ENCODE results near the gene CPLANE2. TPM values are rescaled to one million over a fixed set of nuclear protein-coding genes. Genes with fewer than 3 reads are reported as not detected.

CPLANE2 gene
- total RNA-seq, 1 donor from 2014 or later, result 9.7 TPM

DNA sequence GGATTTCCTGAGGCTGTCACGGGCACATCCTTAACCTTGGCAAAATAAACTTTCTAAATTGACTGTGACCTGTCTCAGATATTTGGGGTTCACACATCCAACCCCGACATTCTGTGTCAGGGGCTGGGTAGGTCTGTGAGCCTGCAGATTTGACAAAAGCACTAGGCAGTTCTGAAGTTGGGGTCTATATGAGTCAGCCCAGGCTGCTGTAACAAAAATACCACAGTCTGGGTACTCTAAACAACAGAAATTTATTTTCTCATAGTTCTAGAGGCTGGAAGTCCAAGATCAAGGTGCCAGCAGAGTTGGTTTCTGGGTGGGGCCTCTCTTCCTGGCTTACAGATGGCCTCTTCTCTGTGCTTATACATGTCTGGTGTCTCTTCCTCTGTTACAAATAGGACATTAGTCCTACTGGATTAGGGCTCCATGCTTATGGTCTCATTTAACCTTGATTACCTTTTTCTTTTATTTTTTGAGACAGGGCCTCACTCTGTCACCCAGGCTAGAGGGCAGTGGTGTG, 3.0 kb upstream of the CPLANE2 start:
- Histone ChIP-seq H3K27ac (replicated peaks) (no peak overlapping the region), H3K27me3 (ENCODE audit: low read depth) (no peaks in the 10 kb centered on the region), H3K9me3 (replicated peaks) (no peaks in the 10 kb centered on the region), H3K36me3 (no peaks in the 10 kb centered on the region), H3K4me3 (no peak overlapping the region), H3K4me1 (peaks cover 41% of the 10 kb centered on the region)
- no peak for DNase-seq
- intact Hi-C loops (cut with micrococcal nuclease), result loop anchor here (5.0 kb wide), 2 partner anchors 117 to 163 kb away; no protein-coding TSS in a partner anchor
- TF ChIP-seq, protein P1, sequence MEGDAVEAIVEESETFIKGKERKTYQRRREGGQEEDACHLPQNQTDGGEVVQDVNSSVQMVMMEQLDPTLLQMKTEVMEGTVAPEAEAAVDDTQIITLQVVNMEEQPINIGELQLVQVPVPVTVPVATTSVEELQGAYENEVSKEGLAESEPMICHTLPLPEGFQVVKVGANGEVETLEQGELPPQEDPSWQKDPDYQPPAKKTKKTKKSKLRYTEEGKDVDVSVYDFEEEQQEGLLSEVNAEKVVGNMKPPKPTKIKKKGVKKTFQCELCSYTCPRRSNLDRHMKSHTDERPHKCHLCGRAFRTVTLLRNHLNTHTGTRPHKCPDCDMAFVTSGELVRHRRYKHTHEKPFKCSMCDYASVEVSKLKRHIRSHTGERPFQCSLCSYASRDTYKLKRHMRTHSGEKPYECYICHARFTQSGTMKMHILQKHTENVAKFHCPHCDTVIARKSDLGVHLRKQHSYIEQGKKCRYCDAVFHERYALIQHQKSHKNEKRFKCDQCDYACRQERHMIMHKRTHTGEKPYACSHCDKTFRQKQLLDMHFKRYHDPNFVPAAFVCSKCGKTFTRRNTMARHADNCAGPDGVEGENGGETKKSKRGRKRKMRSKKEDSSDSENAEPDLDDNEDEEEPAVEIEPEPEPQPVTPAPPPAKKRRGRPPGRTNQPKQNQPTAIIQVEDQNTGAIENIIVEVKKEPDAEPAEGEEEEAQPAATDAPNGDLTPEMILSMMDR (IDR thresholded peaks at IDR 0.05; ENCODE audit: borderline replicate concordance), result no peak

DNA sequence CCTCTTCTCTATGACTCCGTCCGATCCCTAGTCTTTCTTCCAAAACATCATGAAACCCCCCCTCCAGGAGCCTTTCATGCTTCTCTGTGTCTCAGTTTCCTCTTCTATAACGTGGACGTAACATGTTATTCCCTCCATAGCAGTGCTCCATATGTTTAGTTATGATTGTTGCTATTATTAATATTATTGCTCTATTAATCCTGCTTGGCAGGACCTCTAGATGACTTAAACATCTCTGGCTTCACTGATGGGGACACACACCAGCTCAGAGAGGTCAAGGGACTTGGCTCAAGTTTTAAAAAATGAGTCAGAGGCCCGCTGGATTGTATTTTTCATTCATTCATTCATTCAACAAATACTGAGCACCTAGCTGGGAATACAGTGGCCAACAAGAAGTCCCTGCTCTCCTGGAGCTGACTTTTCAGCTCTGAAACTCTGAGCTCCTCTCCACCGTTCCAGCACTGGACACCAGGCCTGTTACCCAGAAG, 404 bp upstream of the CPLANE2 start:
- no peak for DNase-seq

DNA sequence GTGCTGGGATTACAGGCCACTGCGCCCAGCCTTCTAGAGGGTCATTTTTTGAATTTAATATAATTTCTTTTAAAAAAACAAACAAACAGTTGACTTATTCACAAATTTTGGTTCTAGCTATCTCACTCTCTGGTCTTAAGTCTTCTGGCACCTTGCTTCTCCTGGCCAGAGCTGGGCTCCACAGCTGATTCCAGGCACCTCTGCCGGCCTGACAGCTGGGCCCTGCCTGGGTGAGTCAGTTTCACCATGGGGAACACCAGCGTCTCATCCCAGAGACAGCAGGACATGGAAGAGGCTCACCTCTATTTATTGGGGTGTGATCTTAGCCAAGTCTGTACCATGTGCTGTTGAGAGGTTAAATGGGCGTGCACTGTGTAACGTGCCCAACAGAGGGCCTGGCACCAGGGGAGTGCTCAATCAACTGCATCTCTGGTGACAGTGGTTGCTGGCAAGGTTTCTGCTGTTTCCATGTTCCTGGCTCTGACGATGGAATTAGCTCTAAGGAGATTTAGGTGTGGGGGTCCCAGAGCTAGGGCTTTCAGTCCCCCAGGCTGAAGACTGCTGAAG, 956 bp downstream of the CPLANE2 start:
- TF ChIP-seq, protein P1 (IDR thresholded peaks at IDR 0.05; ENCODE audit: borderline replicate concordance), result peak; percentile 39
- intact Hi-C loops (cut with micrococcal nuclease), result no loop called here

More for the DNA sequence above, 404 bp upstream of the CPLANE2 start:
- H3K4me3 ChIP-seq, result peak overlapping the region; percentile 82
- intact Hi-C loops (cut with micrococcal nuclease), result no loop called here
- peak overlapping the region; percentile 91 for H3K27ac ChIP-seq (replicated peaks)
- H3K4me1 ChIP-seq, result peaks cover 22% of the 10 kb centered on the region
- TF ChIP-seq, protein P1 (IDR thresholded peaks at IDR 0.05; ENCODE audit: borderline replicate concordance), result no peak
- H3K27me3 ChIP-seq (ENCODE audit: low read depth), result no peaks in the 10 kb centered on the region
- peaks cover 4% of the 10 kb centered on the region for H3K36me3 ChIP-seq
- H3K9me3 ChIP-seq (replicated peaks), result no peaks in the 10 kb centered on the region

GRCh38 chr1:16235347-16235746, 1.6 kb downstream of the CPLANE2 start:
- H3K4me3 ChIP-seq, result no peak overlapping the region
- TF ChIP-seq, protein P1 (IDR thresholded peaks at IDR 0.05; ENCODE audit: borderline replicate concordance), result no peak
- H3K36me3 ChIP-seq, result peaks cover 10% of the 10 kb centered on the region
- no peak for DNase-seq
- H3K9me3 ChIP-seq (replicated peaks), result no peaks in the 10 kb centered on the region
- no peak overlapping the region for H3K27ac ChIP-seq (replicated peaks)
- intact Hi-C loops (cut with micrococcal nuclease), result no loop called here
- H3K4me1 ChIP-seq, result peaks cover 22% of the 10 kb centered on the region
- no peaks in the 10 kb centered on the region for H3K27me3 ChIP-seq (ENCODE audit: low read depth)

More for the DNA sequence above, 956 bp downstream of the CPLANE2 start:
- Histone ChIP-seq H3K4me1 (peaks cover 22% of the 10 kb centered on the region), H3K27me3 (ENCODE audit: low read depth) (no peaks in the 10 kb centered on the region), H3K27ac (replicated peaks) (peak overlapping the region; percentile 91), H3K9me3 (replicated peaks) (no peaks in the 10 kb centered on the region), H3K36me3 (peaks cover 10% of the 10 kb centered on the region), H3K4me3 (peak overlapping the region; percentile 82)
- no peak for DNase-seq

- Histone ChIP-seq H3K9me3 (replicated peaks) (no peaks in the 10 kb centered on the region), H3K36me3 (peaks cover 10% of the 10 kb centered on the region), H3K27me3 (ENCODE audit: low read depth) (peaks cover 1% of the 10 kb centered on the region), H3K4me1 (peaks cover 22% of the 10 kb centered on the region), H3K4me3 (no peak overlapping the region), H3K27ac (replicated peaks) (no peak overlapping the region)
- intact Hi-C loops (cut with micrococcal nuclease), result no loop called here
- TF ChIP-seq, protein P1 (IDR thresholded peaks at IDR 0.05; ENCODE audit: borderline replicate concordance), result no peak
- no peak for DNase-seq
Measured at GRCh38 chr1:16233431-16233830, 3.6 kb downstream of the CPLANE2 start.
